Fibroblast of skin of left biceps (primary cell): ENCODE results near the gene SMPD2.

Source experiments
- DNase-seq, 2 experiments: peaks; one replicate each; pipeline ENCODE4 v3.0.0-alpha.2; 2013; ENCODE audit warnings: low read depth in 2 of 2

SMPD2 gene

DNA sequence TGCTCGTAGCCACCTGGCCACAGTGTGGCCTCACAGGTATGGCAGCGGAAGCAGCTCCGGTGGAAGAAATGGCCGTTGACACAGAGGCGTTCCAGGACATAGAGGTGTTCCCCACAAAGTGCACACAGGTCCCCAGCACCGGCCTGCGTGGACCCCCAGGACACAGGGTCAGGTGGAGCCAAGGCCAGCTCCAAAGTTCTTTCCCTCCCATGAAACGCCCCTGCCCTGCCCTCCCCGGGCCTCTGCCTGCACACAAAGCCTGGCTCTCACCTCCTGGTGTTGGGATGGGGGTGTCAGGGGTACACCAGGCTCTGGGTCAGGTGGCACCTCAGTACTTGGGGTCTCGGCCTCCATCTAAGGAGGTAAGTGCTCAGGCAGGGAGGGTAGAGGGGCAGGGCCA, 6.6 kb downstream of the SMPD2 start:
- DNase-seq: no peak

- no peak for DNase-seq
Observed at GRCh38 chr6:109447878-109448555, 7.5 kb downstream of the SMPD2 start.

DNA sequence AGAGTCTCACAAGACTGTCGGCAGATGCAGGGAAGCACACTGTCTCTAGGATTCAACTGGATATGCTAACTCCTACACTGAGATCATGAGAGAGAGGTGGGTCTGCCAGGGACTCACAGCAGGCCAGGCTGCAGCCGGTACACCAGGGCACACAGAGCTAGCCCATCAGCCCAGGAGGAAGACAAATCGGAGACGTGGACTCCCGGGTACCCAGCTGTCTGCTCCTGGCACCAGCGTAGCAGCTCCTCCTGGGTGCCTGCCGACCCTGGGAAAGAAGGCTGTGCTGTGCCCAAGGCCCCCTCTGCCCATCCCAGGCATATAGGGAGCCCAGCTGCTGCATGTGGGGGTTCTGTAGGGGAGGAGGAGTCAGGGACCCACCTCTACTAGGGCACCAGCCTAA, 8.1 kb downstream of the SMPD2 start:
- no peak for DNase-seq

- no peak for DNase-seq
Observed at GRCh38 chr6:109449064-109449794, 8.7 kb downstream of the SMPD2 start.

DNA sequence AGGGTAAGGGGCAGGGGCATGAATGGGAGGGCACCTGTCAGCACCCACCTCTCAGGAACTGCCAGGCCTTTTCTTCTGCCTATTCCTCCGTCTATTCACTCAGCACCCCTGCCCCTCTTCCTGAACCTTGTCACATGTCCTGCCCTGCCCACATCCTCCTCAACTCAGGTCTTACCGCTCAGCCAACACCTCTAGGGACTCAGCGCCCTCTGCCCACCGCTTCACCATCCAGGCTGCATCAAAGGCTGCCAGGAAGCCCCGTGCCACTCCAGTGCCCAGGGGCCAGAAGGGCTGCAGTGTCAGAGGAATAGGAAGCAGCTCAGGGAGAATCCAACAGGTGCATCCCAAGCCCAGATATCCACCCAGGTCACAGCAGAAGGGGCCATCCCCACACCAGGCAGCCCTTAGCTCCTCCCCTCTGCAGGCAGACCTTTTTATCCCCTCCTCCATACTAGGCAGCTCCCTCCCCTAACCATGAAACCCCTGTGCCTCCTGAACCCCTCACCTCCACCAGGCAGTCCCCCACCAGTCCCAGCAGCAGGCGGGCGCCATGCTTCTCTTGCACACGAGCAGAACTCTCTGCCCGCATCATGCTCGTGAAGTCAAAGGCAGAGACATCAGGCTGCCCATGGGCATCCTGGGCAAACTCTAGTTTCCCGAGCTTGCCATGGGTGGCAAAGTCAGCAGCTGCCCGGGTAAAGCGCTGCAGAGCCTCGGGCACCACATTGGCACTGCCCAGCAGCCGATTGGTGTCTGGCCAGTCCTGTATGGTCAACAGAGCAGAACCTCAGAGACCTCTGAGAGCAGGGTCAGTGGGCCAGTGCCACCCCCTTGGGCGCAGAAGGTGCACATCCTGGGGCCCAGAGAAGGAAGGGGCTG, 9.5 kb downstream of the SMPD2 start:
- DNase-seq: no peak

DNA sequence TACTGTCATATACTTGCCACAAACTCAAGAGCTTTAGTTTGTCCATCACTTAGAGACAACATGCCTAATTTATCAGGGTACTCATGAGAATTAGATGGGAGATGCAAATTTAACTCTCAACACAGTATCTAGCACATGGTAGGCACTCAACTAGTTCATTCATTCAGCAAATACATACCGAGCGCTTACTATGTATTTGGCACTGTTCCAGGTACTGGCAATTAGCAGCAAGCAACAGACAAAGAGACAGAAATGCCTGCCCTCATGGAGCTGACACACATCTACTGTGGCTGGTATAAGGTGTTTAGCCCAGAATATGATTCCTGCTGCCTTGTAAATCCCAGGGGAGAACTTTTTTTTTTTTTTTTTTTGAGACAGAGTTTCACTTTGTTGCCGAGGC, 10.3 kb downstream of the SMPD2 start:
- no peak for DNase-seq

- DNase-seq: no peak
Observed at GRCh38 chr6:109451376-109451775, 10.9 kb downstream of the SMPD2 start.

DNA sequence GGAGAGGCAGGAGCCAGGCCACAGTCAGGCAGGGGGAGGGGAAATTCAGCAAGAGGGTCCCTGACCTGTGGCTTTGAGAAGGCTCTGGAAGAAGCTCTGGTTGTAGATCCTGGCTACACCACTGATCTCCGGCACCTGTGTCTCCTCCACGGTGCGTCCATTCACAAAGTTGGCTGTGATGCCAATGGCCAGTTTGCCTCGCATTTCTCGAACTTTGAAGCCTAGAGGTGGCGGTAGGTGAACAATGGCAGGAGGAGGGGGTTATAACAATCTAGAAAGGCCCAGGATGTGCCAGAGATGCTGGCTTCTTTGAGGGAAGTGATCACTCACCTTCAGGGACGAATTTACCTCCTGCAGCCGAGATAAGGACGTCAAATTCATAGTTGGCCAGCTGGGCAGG, 11.7 kb downstream of the SMPD2 start:
- no peak for DNase-seq

- no peak for DNase-seq
Observed at GRCh38 chr6:109453156-109453555, 12.6 kb downstream of the SMPD2 start.

DNA sequence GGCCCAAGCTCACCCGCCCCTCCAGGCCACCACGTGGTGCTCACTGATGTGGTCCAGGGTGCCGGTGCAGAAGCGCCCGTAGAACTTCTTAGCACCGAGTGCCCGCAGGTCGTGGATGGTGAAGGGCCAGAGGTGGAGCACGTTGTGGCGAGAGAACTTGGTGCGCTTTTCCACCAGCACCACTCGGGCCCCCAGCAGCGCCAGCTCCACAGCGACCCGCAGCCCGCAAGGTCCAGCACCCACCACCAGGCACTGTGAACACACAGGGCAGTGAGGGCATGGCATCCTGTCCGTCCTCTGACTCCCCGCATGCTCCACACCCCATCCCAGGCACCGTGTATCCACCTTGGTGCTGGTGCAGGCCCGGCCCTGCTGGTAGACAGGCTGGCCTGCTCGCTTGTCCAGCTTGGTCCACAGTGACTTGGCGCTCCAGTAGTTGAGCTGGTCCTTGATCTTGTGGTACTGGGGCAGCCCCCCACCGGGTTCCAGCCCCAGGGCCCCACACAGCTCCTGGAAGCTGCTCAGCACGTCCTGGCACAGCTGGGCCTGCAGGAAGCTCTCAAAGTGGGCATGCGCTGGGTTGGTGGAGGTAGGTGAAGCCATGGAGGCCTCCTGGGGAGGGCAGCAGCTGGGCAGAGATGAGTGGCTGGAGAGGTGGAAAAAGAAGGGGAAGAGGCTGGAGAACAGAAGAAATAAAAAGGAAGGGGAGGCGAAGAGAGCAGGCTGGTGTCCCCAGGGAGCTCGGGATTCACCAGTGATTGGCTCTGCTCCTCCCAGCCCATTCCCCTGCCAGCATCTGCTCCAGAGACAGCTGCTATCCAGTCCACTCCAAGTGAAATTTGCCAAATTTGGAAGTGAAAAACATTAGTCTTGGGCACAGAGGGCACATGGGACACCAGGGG, 13.3 kb downstream of the SMPD2 start:
- no peak for DNase-seq

DNA sequence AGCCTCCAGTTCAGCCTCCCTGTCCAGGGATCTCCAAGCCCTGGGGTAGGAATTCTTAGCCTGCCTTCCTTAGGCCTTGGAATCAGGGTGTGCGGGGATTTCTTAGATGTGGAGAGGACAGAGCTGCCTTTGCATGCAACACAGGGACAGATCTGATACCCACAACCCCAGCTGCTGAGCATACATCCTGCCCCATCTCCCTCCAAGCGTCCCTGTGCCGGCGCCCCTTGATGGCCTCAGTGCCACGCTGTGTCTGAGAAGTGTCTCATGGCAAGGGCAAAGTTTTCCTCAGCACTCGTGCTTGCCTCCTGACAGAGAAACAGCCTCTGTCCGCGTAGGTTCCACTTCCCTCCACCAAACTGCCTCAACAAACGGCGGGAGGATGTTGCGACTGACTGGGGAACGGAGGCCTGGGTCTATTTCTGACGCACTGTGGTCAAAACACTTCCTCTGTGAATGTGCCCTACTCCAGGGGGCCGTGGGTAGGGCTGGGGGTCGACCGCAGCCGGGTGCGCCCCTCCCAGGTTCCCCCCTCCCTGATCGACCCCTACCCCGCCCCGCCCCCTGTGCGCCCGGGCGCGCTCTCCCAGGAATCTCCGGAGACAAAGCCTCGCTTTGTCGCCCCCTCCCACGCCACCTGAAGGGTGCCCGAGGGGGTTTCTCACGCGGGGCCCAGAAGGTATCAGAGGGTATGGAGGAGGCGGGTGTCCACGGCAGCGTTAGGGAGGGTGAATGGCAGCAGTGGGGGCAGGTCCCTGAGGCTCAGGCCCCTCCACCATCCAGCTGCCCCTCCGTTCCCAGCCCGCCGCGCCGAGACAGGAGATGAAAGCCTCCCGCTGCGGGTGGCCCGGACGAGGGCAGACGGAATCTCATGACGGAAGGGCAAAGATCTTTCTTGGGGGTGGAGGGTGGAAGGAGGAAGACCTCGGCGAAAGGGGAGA, 14.2 kb downstream of the SMPD2 start:
- no peak for DNase-seq

GRCh38 chr6:109455437-109456110, 15.1 kb downstream of the SMPD2 start, which contains the start of gene MICAL1:
Gene MICAL1 (minus strand): TSS chr6:109455772. CDS start chr6:109454196, 1,576 bp downstream.
- DNase-seq: no peak

DNA sequence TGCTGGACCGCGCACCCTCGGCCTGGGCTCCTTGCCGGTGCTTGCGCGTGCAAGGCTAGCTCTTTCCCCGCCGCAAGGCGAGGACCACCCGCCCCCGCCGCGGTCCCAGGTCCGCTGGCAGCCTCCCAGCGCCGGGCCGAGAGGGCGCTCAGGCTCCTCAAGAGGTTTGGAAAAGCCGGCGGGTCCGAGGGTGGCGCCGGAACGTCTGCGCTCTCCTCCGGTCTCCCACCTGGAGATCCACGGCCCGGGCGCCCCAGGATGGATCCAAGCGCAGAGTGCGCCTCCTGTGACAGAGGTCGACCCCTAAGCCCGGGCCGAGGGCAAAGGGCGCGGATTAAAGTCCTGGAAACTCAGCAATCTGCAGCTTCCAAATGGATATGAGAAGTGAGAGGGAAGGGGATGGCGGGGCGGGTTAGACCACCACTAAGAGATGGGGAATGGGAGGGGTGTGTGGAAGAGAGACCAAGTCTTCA, 15.6 kb downstream of the SMPD2 start:
- no peak for DNase-seq

DNA sequence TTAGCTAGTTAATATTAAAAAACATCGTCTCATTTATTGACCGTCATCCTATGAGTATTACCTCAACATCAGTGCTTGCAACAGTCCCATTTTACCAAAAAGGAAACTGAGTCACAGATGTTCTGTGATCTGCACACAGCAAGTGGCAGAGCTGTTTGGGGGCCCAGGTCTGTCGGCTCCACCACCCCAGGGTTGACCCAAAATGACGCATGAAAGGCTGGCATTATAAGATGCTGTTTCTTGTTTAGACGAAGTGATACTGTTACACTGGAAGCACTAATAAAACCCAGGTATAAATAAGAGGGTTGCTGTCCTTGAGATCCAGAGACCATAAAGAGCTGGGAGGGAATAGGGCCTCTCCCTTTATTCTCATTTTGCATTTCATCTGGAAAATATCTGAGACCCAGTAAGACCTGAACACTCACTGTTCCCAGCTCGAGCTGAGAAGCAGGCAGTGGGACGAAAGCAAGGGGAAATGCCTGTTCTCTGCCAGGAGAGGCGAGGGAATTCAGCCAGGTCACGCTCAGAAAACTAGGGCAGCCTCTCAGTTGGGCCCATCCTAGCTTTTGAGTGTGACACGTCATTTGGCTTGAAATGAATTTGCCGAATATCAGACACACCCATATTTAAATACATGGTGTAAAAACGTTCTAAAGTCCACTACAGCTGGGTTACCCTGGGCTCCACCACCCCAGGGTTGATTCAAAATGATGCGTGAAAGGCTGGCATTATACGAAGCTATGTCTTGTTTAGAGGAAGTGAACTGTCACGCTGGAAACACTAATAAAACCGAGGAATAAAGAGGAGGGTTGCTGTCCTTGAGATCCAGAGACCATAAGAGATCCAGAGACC, 16.4 kb downstream of the SMPD2 start:
- DNase-seq: no peak

GRCh38 chr6:109457562-109457996, 17.1 kb downstream of the SMPD2 start:
- no peak for DNase-seq

DNA sequence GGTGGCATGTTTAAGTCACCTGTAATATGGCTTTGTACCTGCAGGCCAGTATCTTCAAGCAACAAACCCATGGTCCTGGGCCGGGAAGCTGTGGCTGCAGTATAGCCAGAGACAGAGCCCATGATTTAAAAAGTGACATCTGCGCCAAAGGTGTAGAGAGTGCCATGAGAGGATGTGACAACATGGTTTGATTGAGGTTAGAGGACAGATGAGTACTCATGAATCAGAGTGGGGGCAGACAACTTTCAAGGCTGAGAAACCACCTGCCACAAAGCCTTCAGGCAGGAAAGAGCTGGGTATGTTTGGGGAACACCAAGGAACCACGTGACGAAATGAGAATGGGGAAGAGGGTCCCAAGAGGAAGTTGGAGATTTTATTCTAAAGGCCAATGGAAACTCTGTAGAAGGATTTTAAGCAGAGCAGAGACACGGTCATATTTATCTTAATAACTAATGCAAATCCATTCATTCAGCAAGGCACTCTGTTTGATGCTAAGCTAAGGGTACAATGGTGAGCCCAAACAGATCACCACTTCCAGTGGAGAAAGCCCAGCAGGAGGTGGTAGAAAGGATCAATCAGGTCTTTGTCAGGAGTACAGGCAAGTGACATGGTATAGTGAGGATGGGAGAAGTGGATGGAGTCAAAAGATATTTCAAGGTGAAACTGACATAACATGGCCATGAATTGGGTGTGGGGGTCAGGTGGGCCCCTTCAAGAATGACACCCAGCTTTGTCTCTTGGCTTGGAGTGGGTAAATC, 18.4 kb downstream of the SMPD2 start:
- no peak for DNase-seq

DNA sequence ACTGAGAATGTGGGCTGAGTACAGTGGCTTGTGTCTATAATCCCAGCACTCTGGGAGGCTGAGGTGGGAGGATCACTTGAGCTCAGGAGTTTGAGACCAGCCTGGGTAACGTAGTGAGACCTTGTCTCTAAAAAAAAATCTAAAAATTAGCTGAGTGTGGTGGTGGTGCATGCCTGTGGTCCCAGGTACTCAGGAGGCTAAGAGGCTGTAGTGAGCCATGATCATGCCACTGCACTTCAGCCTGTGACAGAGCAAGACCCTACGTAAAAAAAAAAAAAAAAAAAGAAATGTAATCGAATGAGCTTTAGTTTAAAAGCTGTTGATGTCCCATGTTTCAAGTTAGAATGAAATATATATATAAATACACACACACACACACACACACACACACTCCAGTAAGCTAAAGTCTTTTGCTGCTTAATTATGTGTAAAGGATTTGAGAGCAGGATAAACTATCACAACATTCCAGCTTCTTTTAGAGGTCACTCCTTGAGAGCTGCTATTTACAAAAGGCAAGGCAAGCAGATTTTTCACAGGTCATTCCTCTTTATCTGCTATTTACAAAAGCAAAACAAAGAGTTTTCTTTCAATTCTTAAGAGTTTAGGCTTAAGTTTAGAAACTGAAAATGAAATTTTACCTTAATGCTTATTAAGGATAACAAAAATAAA, 19.8 kb downstream of the SMPD2 start:
- DNase-seq: no peak
